Muscle of leg (tissue), 11 donors: ENCODE results near the gene LIN37. TPM values are rescaled to one million over a fixed set of nuclear protein-coding genes. Genes with fewer than 3 reads are reported as not detected.

Source experiments
- DNase-seq: peaks from one replicate; pipeline ENCODE4 v3.0.0; 2013
- H3K27ac ChIP-seq: one replicate; pipeline ENCODE4 v1.5.1; 2013; ENCODE audit warnings: mild to moderate bottlenecking, low read length, control low read depth
- H3K27me3 ChIP-seq: one replicate; pipeline ENCODE4 v1.6.1; 2013; ENCODE audit warnings: low read length; ENCODE audit not compliant: control insufficient read depth, insufficient read depth
- H3K36me3 ChIP-seq: one replicate; pipeline ENCODE4 v1.6.1; 2013; ENCODE audit warnings: low read length; ENCODE audit not compliant: control insufficient read depth, insufficient read depth
- H3K4me1 ChIP-seq: one replicate; pipeline ENCODE4 v1.6.1; 2013; ENCODE audit warnings: low read length; ENCODE audit not compliant: control insufficient read depth, insufficient read depth
- H3K4me3 ChIP-seq: one replicate; pipeline ENCODE4 v1.5.1; 2013; ENCODE audit warnings: low read length, control low read depth
- H3K9me3 ChIP-seq: replicated peaks from 2 replicates; pipeline ENCODE4 v1.6.1; 2013; ENCODE audit warnings: low read depth, low read length; ENCODE audit not compliant: control insufficient read depth
- WGBS: methylation state at CpG from one replicate; pipeline ENCODE4 v1.1.5; 2013; ENCODE audit warnings: missing lambda C conversion rate; ENCODE audit not compliant: insufficient coverage; 5-methylcytosine and 5-hydroxymethylcytosine counted together
- polyA plus RNA-seq, 8 donors: library from polyadenylated mRNA; unstranded; fragments of 120-200 nt; gene quantifications; one replicate each; pipeline versions ENCODE4 v1.2.1 to v1.2.3, GENCODE V29; 2013; ENCODE audit warnings: inconsistent platforms in 1 of 8, low replicate concordance in 1 of 8; ENCODE audit not compliant: insufficient read length in 8 of 8, insufficient read depth in 1 of 8
- total RNA-seq: library from RNA; stranded (reverse); fragments of 120-200 nt; gene quantifications from one replicate; pipeline ENCODE4 v1.2.4, GENCODE V29; 2013

The LIN37 gene
- total and polyA plus RNA-seq, 9 donors, result 9.2 to 12.8 (median 10.3) TPM

DNA sequence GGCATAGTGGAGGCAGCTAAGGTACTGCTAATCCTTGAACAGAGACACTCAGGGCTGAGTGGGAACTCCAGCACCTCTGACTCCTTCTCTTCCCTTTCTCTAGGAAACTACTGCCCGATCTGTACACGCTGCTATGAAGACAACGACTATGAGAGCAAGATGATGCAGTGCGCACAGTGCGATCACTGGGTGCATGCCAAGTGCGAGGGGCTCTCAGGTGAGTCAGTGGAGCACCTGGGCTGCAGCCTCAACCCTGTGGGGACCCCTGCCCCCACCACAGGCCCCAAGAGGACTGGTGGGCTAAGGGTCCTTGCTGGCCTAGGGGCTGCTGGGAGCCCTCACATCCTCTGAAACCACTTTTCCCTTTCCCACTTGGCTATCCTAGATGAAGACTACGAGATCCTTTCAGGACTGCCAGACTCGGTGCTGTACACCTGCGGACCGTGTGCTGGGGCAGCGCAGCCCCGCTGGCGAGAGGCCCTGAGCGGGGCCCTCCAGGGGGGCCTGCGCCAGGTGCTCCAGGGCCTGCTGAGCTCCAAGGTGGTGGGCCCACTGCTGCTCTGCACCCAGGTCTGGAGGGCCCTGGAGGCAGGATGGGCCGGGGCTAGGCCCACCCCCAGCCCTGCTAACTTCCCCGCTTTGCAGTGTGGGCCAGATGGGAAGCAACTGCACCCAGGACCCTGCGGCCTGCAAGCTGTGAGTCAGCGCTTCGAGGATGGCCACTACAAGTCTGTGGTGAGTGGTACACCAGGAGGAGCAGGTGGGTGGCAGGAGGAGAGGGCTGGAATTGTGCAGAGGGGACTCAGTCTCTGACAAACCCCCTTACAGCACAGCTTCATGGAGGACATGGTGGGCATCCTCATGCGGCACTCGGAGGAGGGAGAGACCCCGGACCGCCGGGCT is 21.1 kb upstream of the LIN37 start:
- 93% methylated on average over 17 of the region's 25 CpGs for WGBS
- DNase-seq, result no peak
- peaks cover 98% of the 10 kb centered on the region for H3K36me3 ChIP-seq
- no peaks in the 10 kb centered on the region for H3K4me1 ChIP-seq
- no peak overlapping the region for H3K27ac ChIP-seq
- no peaks in the 10 kb centered on the region for H3K27me3 ChIP-seq
- H3K9me3 ChIP-seq, result no peaks in the 10 kb centered on the region
- H3K4me3 ChIP-seq, result no peak overlapping the region

DNA sequence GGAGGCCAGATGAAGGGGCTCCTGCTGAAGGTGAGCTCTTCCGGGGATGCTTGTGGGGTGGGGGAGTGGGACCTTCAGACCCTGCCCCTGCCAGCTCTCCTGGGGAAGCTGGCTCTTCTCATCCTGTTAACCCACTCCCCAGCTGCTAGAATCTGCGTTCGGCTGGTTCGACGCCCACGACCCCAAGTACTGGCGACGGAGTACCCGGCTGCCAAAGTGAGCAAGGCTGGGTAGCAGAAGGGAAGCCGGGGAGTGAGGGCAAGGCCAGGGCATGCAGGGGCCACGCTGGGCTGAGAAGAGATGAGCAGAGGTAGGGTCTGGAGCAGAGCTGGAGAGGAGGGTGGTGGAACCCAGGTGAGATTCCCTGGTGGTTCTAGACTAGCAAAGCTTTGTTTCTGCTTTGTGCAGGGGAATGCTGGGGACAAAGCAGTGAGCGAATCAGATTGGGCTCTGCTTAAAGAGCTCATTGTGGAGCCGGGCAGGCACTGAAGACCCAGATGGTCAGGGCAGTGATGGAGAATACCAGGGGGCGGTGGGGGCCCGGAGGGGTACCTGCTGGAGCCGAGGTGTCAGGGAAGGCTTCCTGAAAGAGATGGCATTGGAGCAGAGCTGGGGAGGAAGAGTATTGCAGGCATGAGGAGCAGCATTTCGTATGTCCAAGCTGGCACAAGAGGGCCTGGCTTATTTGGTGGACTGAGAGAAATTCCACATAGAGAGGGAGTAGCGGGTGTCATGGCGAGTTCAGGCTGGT is 20.2 kb upstream of the LIN37 start:
- Histone ChIP-seq H3K4me1 (no peaks in the 10 kb centered on the region), H3K27me3 (no peaks in the 10 kb centered on the region), H3K4me3 (no peak overlapping the region), H3K9me3 (no peaks in the 10 kb centered on the region), H3K36me3 (peaks cover 95% of the 10 kb centered on the region), H3K27ac (no peak overlapping the region)
- DNase-seq, result no peak
- WGBS, result 92% methylated on average over 16 of the region's 19 CpGs

- H3K4me3 ChIP-seq, result no peak overlapping the region
- DNase-seq, result no peak
- no peak overlapping the region for H3K27ac ChIP-seq
- 93% methylated on average over 18 of the region's 18 CpGs for WGBS
- no peaks in the 10 kb centered on the region for H3K4me1 ChIP-seq
- H3K9me3 ChIP-seq, result no peaks in the 10 kb centered on the region
- peaks cover 94% of the 10 kb centered on the region for H3K36me3 ChIP-seq
- H3K27me3 ChIP-seq, result no peaks in the 10 kb centered on the region
Measured at GRCh38 chr19:35729021-35729420, 19.4 kb upstream of the LIN37 start.

- no peaks in the 10 kb centered on the region for H3K27me3 ChIP-seq
- 87% methylated on average over 11 of the region's 11 CpGs for WGBS
- no peak overlapping the region for H3K4me3 ChIP-seq
- no peak overlapping the region for H3K27ac ChIP-seq
- H3K36me3 ChIP-seq, result peaks cover 94% of the 10 kb centered on the region
- no peaks in the 10 kb centered on the region for H3K4me1 ChIP-seq
- no peaks in the 10 kb centered on the region for H3K9me3 ChIP-seq
- no peak for DNase-seq
Measured at GRCh38 chr19:35729763-35730162, 18.6 kb upstream of the LIN37 start.

GRCh38 chr19:35730326-35730725 is 18.1 kb upstream of the LIN37 start:
- WGBS, result 93% methylated on average over 18 of the region's 18 CpGs
- no peak overlapping the region for H3K4me3 ChIP-seq
- no peaks in the 10 kb centered on the region for H3K4me1 ChIP-seq
- H3K9me3 ChIP-seq, result no peaks in the 10 kb centered on the region
- no peaks in the 10 kb centered on the region for H3K27me3 ChIP-seq
- H3K27ac ChIP-seq, result no peak overlapping the region
- peaks cover 93% of the 10 kb centered on the region for H3K36me3 ChIP-seq
- no peak for DNase-seq

DNA sequence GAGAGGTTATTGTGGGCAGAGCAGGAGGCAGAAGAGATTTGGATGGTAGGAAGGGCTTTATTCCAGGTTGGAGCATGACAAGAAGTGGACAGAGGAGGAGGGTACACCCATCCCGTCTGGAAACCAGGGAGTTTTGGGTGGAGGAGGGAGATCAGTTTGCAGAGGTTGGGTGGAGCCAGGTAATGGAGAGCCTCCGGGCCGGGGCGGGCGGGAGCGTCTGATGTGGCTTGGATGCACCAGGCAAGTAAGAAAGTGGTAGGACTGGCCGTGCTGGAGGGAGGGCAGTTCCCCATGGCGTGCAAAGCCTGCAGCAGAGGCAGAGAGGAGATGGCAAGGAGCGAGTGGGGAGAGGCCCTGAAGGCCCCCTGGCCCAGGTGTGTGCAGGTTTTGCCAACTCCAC is 17.0 kb upstream of the LIN37 start:
- Histone ChIP-seq H3K9me3 (no peaks in the 10 kb centered on the region), H3K36me3 (peaks cover 89% of the 10 kb centered on the region), H3K27me3 (no peaks in the 10 kb centered on the region), H3K27ac (no peak overlapping the region), H3K4me3 (no peak overlapping the region), H3K4me1 (no peaks in the 10 kb centered on the region)
- DNase-seq, result no peak
- 68% methylated on average over 9 of the region's 9 CpGs for WGBS

DNA sequence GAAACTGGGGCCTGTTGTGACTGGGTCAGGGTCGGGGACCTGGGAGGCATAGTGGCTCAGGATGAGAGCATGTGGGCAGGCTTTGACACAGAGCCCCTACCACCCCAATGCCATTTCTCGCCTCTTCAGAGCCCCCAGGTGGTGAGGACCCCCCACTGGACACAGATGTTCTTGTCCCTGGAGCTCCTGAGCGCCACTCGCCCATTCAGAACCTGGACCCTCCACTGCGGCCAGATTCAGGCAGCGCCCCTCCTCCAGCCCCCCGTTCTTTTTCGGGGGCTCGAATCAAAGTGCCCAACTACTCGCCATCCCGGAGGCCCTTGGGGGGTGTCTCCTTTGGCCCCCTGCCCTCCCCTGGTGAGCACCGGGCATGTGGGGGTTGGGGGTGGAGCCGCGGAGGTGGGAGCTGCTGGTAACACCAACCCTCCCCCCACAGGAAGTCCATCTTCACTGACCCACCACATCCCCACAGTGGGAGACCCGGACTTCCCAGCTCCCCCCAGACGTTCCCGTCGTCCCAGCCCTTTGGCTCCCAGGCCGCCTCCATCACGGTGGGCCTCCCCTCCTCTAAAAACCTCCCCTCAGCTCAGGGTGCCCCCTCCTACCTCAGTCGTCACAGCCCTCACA is 16.5 kb upstream of the LIN37 start:
- peaks cover 92% of the 10 kb centered on the region for H3K36me3 ChIP-seq
- H3K4me3 ChIP-seq, result no peak overlapping the region
- no peak overlapping the region for H3K27ac ChIP-seq
- WGBS, result 64% methylated on average over 9 of the region's 21 CpGs
- no peaks in the 10 kb centered on the region for H3K27me3 ChIP-seq
- DNase-seq, result no peak
- no peaks in the 10 kb centered on the region for H3K4me1 ChIP-seq
- H3K9me3 ChIP-seq, result no peaks in the 10 kb centered on the region

DNA sequence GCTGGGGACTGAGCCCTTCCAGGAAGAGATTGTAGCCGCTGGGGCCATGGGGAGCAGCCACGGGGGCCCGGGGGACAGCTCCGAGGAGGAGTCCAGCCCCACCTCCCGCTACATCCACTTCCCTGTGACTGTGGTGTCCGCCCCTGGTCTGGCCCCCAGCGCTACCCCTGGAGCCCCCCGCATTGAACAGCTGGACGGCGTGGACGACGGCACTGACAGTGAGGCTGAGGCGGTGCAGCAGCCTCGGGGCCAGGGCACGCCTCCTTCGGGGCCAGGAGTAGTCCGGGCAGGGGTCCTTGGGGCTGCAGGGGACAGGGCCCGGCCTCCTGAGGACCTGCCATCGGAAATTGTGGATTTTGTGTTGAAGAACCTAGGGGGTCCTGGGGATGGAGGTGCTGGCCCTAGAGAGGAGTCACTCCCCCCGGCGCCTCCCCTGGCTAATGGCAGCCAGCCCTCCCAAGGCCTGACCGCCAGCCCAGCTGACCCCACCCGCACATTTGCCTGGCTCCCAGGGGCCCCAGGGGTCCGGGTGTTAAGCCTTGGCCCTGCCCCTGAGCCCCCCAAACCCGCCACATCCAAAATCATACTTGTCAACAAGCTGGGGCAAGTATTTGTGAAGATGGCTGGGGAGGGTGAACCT is 15.7 kb upstream of the LIN37 start:
- Histone ChIP-seq H3K4me1 (no peaks in the 10 kb centered on the region), H3K9me3 (no peaks in the 10 kb centered on the region), H3K27ac (no peak overlapping the region), H3K27me3 (no peaks in the 10 kb centered on the region), H3K4me3 (no peak overlapping the region), H3K36me3 (peaks cover 92% of the 10 kb centered on the region)
- no peak for DNase-seq
- WGBS, result 79% methylated on average over 21 of the region's 25 CpGs

- DNase-seq, result no peak
- 89% methylated on average over 22 of the region's 35 CpGs for WGBS
- peaks cover 92% of the 10 kb centered on the region for H3K36me3 ChIP-seq
Measured at GRCh38 chr19:35733180-35734125, 14.9 kb upstream of the LIN37 start.

More at GRCh38 chr19:35733180-35734125, 14.9 kb upstream of the LIN37 start:
- H3K27ac ChIP-seq, result no peak overlapping the region
- no peak overlapping the region for H3K4me3 ChIP-seq
- no peaks in the 10 kb centered on the region for H3K9me3 ChIP-seq
- H3K27me3 ChIP-seq, result no peaks in the 10 kb centered on the region
- H3K4me1 ChIP-seq, result no peaks in the 10 kb centered on the region
